ENCODE measurements around the gene SLC9C2. TPM values are rescaled to one million over a fixed set of nuclear protein-coding genes. Genes with fewer than 3 reads are reported as not detected.
"Not testable (repeated sequence)": the region's sequence is repeated elsewhere in the genome, so short reads cannot be mapped to it uniquely, and the experiment has no call there.

The SLC9C2 gene
- polyA plus RNA-seq, 3 donors: not detected

GRCh38 chr1:173637236-173638042, 34.6 kb upstream of the SLC9C2 start:
- intact Hi-C loops (cut with micrococcal nuclease); DNase-seq; H3K27ac ChIP-seq (ENCODE audit: low read depth in 1 of 2, low read length in 2 of 2); H4K20me1 ChIP-seq (ENCODE audit: insufficient read depth, low read length); H3K4me3 ChIP-seq (replicated peaks in 1 of 3; ENCODE audit: low read depth in 2 of 3, low read length in 3 of 3); H3K9me3 ChIP-seq (replicated peaks in 1 of 2; ENCODE audit: control insufficient read depth in 1 of 2, insufficient read depth in 1 of 2, low read length in 2 of 2); H3K4me1 ChIP-seq (ENCODE audit: control insufficient read depth in 1 of 2, insufficient read depth in 2 of 2, low read length in 2 of 2); H3K27me3 ChIP-seq (ENCODE audit: control insufficient read depth in 2 of 2, insufficient read depth in 2 of 2, low read length in 2 of 2); H2AFZ ChIP-seq (ENCODE audit: insufficient read depth, low read depth, low read length, poor library complexity, severe bottlenecking); H3K36me3 Mint-ChIP-seq; H3K4me1 Mint-ChIP-seq; H3K4me3 Mint-ChIP-seq; H3K79me2 ChIP-seq (ENCODE audit: insufficient read depth, low read length); H3K36me3 ChIP-seq (replicated peaks in 1 of 2; ENCODE audit: control insufficient read depth in 1 of 2, insufficient read depth in 2 of 2, low read length in 2 of 2); H3K4me2 ChIP-seq (replicated peaks; ENCODE audit: extremely low read depth, low read length, poor library complexity, severe bottlenecking); H3K27me3 Mint-ChIP-seq (ENCODE audit: low read depth in 3 of 3); H3K9ac ChIP-seq (ENCODE audit: insufficient read depth, low read length, poor library complexity, severe bottlenecking): not testable (repeated sequence)
- 98% methylated on average over 5 of the region's 6 CpGs for WGBS (ENCODE audit: insufficient coverage)
- peaks cover 0 to 10% (median 7%) of the 10 kb centered on the region in 7 donors for H3K9me3 Mint-ChIP-seq
- H3K27ac Mint-ChIP-seq: peak overlapping the region in 1 of 7 donors; percentile 16

GRCh38 chr1:173635116-173635515, 32.2 kb upstream of the SLC9C2 start, which contains the start of gene TEX50:
TSS of gene TEX50 (plus strand) at chr1:173635338. CDS start at chr1:173635522, 184 bp downstream.
- DNase-seq: no peak

More at GRCh38 chr1:173635116-173635515, 32.2 kb upstream of the SLC9C2 start, which contains the start of gene TEX50:
- H3K27ac Mint-ChIP-seq: no peak within 1 kb of the TSS
- H4K20me1 ChIP-seq (ENCODE audit: insufficient read depth, low read length): no peaks in the 10 kb centered on the region
- no peaks in the 10 kb centered on the region for H3K4me1 ChIP-seq (ENCODE audit: control insufficient read depth in 1 of 2, insufficient read depth in 2 of 2, low read length in 2 of 2)
- H3K27me3 Mint-ChIP-seq (ENCODE audit: low read depth in 3 of 3): no peaks in the 10 kb centered on the region
- no peaks in the 10 kb centered on the region for H3K4me1 Mint-ChIP-seq
- no peaks in the 10 kb centered on the region for H3K36me3 ChIP-seq (replicated peaks in 1 of 2; ENCODE audit: control insufficient read depth in 1 of 2, insufficient read depth in 2 of 2, low read length in 2 of 2)
- no peaks in the 10 kb centered on the region for H3K27me3 ChIP-seq (ENCODE audit: control insufficient read depth in 2 of 2, insufficient read depth in 2 of 2, low read length in 2 of 2)
- no CpG with 5 or more reads among the region's 1 CpG for WGBS (ENCODE audit: insufficient coverage)
- H3K79me2 ChIP-seq (ENCODE audit: insufficient read depth, low read length): no peaks in the 10 kb centered on the region
- H3K9me3 Mint-ChIP-seq: peaks cover 0 to 15% (median 8%) of the 10 kb centered on the region in 7 donors
- H3K9ac ChIP-seq (ENCODE audit: insufficient read depth, low read length, poor library complexity, severe bottlenecking): no peak within 1 kb of the TSS
- no peak within 1 kb of the TSS for H3K4me3 Mint-ChIP-seq
- H2AFZ ChIP-seq (ENCODE audit: insufficient read depth, low read depth, low read length, poor library complexity, severe bottlenecking): no peak within 1 kb of the TSS
- H3K9me3 ChIP-seq (replicated peaks in 1 of 2; ENCODE audit: control insufficient read depth in 1 of 2, insufficient read depth in 1 of 2, low read length in 2 of 2): peaks cover 0 to 9% of the 10 kb centered on the region in 2 donors
- no peak within 1 kb of the TSS for H3K4me2 ChIP-seq (replicated peaks; ENCODE audit: extremely low read depth, low read length, poor library complexity, severe bottlenecking)
- H3K4me3 ChIP-seq (replicated peaks in 1 of 3; ENCODE audit: low read depth in 2 of 3, low read length in 3 of 3): no peak within 1 kb of the TSS
- TF ChIP-seq CTCF (IDR thresholded peaks at IDR 0.05): no peak
- intact Hi-C loops (cut with micrococcal nuclease): no loop called here
- H3K36me3 Mint-ChIP-seq: no peaks in the 10 kb centered on the region
- H3K27ac ChIP-seq (ENCODE audit: low read depth in 1 of 2, low read length in 2 of 2): no peak within 1 kb of the TSS
